GM18505 (cell line): ENCODE results near the gene CTRB1.

Experiments used
- ATAC-seq: cut with Tn5 transposase; IDR thresholded peaks from one replicate; pipeline ENCODE4 v1.9.1; 2021; ENCODE audit not compliant: unreplicated experiment
- POLR2A ChIP-seq: IDR thresholded peaks from 4 replicates; pipeline ENCODE4 v1.6.1; 2011; ENCODE audit warnings: borderline replicate concordance; ENCODE audit not compliant: insufficient read depth, insufficient read length; ENCODE audit errors: extremely low read depth

The CTRB1 gene

DNA sequence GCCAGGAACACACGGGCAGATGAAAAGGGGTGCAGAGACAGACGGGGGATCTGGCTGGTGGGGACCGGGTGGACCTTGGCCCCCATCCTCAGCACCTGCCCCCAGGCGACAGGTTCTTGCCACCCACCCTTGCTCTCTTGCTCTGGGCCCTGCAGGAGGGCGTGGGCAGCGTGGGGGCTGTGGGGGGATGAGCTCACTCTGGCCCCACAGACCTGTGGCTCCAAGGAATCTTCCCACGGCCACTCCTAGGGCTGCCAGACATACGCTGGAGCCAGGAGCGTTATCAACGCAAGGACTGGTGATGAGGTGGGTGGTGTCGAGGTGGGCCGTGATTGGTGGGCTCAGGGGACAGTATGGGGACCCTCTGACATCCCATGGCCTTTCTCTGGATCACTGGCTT lies 6.3 kb downstream of the CTRB1 start:
- no peak for TF ChIP-seq POLR2A
- ATAC-seq = no peak

DNA sequence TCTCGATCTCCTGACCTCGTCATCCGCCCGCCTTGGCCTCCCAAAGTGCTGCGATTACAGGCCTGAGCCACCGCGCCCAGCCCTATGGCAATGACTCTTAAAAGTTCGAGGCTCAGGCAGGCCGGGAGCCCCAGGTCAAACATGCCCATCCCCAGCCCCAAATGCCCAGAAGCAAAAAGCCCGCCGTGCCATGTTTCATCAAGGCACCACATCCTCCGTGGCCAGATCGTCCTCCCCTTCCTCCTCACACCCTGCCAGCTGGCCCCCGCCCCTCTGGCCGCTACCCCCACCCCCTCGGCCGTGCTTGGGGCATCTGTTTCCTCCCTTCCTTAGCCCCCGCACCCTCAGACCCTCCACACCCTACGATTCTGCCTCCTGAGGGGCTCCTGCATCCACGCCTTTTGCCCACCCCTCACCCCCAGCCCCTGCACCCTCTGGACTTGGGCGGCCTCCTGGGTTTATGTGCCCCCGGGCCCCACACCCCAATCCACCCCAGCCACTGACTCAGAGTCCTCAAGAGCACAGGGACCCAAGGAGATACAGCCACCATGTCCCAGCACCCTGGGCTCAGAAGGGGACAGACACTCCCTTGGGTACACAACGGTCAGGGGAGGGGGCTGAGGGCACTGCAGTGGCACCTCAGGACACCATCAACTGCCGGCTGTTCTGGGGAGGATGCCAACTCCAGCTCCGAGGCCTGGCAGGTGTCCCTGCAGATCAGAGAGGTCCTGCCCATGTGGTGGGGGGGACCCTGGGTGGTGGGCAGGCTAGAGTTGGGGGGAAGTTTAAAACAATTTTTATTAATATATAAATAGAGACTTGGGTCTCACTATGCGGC lies 7.1 kb downstream of the CTRB1 start:
- TF ChIP-seq POLR2A = no peak
- no peak for ATAC-seq

DNA sequence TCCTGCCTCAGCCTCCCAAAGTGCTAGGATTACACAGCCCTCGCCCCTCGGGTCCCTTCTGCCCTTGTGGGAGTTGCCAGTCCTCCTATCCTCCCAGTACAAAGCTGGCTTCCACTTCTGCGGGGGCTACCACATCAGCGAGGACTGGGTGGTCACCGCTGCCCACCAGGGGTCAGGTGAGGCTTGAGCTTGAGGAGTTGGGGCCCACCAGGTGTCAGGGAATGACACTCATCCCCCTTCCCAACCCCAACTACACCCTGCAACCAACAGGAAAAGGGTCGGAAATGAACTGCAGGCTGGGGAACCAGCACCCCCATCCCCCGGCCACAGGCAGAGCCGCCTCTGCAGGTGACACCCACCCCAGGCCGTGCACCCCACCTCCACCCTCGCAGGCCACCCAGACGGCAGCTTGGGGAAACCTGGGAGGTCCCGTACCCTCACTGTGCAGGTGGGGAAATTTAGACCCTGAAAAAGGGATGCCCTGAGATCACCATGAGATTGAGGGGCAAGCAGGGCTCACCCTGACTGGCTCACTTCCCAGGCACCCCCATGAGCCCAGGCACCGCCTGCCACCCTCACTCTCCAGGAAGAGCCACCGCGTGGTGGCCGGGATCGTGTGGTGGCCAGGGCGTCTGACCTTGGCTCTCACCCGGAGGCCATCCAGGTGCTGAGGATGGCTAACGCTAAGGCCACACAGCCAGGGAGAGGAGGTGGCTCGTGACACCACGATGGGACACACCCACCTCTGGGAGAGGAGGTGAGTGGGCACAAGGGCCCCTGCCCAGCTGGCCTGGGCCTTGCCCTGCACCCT lies 8.0 kb downstream of the CTRB1 start:
- no peak for ATAC-seq
- TF ChIP-seq POLR2A = no peak

DNA sequence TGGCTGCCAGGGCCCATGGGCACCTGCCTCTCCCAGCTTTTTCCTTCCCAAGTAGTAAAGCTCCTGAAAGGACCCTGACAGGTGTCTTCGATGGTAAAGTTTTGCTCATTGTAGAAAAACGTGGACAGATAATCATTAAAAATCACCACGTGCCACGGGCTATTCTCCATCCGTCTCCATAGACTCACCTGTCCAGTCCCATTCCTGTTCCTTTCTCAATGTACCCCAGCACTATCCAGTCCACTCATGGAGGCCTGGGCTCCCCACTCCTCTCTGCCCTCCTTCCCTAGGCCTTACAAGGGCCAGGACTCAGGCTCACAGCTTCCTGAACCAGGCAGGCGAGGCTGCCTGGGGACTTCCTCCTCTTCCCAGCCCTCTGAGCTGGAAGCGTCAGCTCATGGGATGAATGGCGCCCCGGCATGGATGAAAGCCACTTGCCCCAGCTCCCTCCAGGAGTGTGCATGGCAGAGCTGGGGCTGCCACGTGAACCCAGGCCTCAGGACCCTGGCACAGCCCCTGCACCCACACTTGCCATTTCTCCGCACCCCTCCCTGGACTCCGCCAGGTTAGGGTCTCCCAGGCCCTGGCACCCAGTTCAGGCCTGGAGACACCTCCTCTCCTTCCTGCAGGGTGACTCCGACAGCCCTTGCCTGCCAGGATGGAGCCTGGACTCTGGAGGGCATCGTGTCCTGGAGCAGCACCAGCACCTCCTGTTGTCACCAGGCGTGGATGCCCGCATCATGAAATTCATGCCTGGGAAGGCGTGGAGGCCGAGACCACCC lies 8.8 kb downstream of the CTRB1 start:
- TF ChIP-seq POLR2A = no peak
- ATAC-seq = no peak

DNA sequence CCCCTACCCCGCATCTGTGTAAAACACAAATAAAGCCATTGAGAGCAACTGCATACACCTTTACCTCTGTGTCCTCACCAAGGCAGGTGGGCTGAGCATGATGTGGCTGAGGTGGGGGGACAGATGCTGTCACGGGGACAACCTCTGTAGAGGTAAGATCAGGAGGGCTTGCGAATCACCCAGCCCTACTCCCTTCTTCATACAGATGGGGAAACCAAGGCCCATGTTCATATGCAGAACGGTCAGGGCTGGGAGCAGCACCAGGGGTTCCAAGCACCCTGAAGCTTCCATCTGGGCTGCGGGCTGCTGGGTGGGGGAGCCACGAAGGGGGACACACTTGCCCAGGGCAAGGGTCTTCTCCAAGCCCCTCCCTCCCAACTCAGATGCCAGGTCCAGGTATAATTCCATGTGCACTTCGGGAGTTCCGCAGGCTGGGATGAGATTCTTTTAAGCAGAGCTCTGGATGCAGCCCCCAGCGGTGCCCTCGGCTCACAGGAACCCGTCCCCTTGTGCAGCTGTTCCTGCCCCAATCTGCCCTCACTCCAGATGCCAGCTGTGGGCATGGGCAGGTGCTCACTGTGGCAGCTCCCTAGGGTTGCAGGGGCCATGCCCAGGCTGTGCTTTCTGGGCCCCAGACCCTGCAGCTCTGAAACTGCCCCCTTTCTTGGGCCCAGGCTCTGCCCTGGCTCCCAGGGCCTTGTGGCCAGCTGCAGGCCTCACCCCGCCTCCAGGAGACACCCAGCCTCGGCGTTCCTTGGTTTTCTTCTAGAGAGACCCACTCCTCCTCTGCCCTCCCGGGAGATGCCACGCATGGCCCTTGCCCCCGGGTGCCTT lies 9.6 kb downstream of the CTRB1 start:
- no peak for TF ChIP-seq POLR2A
- ATAC-seq = no peak

DNA sequence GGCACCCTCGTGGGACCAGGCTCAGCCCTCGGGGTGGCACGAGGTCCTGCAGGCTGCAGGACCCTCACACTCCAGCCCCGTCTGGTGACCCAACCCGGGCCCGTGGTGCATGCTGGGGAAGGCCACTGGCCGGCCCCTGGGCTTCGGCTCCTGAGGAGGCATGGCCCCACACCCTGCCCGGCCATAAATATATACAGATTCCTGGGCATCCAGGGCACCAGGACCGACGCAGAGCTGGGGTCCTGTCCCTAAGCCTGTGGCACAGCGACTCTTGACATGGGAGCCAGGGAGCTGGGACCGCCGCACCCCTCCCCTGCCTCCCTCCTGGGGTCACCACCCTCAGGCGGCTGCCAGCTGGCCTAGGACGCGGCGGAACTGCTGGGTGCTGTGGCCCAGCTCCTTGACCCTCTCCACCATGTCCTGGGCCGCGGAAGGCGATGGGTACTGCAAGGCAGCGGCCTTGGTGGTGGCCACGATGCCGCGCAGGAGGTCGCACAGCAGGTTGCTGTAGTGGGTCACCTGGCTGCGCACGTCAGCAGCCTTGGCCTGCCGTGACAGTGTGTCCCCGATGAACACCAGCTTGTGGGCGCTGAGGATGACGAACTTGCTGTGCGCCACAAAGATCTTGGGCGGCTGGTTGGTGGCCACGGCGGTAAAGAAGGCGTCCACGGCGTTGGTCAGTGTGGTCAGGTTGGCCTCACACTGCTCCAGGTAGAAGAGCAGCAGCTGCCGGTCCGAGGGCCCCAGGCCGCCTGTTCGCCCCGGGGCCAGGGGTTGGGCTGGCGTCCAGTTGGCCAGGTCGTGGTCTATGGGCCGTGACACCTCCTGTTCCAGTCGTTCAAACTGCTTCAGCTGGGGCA lies 10.6 kb downstream of the CTRB1 start:
- no peak for ATAC-seq
- no peak for TF ChIP-seq POLR2A

DNA sequence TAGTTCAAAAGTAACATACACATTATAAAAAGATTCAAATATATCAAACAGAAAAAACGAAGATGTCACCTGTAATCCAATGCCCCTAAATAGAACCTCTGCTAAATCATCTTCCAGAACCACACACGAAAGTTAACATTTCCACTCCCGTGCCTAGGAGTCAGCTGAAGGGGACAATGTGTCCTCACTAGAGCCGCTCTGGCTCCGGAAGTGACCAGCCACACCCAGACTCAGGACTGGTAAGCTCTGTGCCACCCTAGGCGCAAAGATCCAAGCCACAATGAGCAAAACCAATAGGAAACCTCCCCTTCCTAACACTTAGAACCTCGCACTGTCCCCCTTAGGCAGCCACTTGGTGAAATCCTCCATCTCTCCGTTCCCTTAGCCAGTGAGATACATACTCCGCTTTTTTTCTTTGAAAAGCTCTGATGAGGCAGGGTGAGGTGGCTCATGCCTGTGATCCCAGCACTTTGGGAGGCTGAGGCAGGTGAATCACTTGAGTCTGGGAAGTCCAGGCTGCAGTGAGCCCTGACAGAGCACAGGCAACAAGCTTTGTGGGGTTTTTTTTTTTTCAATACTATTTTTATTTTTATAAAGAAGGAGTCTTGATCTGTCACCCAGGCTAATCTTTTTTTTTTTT lies 11.8 kb downstream of the CTRB1 start:
- ATAC-seq = no peak
- no peak for TF ChIP-seq POLR2A

DNA sequence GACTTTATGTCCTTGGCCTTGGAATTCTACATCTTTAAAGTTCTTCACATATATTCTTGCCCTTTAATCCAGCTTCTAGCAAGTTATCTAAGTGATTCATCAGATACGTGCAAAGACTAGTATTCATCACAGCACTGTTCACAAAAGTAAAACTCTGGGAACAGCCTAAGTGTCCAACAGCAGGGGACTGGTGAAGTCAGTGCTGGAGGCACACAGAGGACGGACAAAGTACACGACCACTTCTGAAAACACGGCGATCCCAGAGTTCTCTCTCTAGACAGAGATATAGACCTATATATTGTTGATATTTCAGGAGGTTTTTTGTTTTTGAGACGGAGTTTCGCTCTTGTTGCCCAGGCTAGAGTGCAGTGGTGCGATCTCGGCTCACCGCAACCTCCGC lies 12.8 kb downstream of the CTRB1 start:
- no peak for ATAC-seq
- TF ChIP-seq POLR2A = no peak

DNA sequence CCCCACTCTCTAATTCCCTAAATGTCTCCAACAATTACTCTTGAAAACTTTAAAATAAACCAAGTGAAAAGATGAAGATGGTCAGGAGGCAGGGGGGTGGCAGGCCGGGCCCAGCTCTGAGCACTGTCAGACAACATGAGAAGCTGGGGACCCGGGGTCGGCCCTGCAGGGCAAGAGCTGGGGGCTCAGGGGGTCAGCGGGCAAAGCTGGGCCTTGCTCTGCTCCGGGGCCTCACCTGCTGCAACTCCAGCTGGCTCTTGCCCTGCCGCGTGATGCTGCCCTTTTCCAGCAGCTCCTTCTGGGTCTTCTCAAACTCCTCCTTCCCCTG lies 14.8 kb downstream of the CTRB1 start:
- ATAC-seq = no peak
- TF ChIP-seq POLR2A = no peak

DNA sequence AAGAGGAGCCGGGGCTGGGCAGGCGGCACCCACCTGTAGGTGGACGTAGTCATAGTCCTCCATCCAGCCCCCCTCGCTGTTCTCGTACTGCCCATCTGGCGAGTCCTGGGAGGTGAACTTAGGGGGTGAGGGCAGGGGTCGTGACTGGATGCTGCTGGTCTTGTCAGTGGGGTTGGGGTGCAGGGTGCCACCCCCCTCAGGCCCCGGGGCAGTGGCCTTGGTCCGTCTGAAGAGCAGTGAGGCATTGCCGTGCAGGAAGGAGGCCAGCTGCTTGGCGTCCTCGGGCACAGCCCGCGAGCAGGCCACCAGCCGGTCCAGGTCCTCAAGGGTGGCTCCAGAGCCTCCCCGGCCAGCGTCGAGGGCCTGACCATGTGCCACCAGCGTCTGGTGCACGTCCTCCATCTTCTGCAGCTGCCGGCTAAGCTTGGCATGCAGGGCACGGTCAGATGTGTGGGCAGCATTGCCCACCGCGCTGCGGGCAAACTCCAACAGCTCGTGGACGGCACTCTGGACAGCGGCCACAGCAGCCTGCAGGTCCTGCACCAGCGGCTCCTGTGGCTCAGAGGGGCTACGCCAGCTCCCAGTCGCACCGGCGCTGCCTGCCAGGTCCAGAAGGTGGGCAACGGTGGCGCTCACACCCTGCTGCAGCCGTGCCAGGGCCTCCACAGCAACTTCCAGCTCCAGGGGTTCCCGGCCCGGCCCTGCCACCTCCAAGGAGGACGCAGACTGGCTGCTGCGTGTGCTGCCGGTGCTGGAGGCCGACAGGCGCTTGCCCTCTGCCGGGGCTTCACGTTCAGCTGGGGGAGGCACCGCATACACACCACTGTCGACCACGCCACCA lies 16.3 kb downstream of the CTRB1 start:
- no peak for TF ChIP-seq POLR2A
- no peak for ATAC-seq

DNA sequence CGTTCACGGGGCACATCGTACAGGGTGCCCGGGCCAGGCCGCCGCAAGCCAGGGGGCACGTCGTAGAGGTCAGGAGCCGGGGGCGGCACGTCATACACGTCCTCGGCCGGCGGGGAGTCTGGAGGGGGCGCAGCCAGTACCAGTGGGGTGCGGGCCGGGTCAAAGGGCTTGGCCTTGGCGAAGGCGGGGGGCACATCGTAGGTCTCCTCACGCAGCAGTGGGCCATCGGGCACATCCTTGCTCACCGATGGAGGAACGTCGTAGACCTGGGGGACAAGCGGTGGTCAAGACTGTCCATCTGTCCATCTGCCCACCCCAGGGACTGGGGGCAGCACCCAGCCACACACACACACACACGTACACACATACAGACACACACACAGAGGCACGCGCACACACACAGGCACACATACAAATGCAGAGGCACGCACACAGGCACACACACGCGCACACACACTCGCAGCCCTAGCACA lies 17.0 kb downstream of the CTRB1 start:
- ATAC-seq = no peak

More for the DNA sequence above, 17.0 kb downstream of the CTRB1 start:
- TF ChIP-seq POLR2A = no peak
